HG03565 (cell line): ENCODE measurements around the gene GPR25.

Experiments used
- ATAC-seq: cut with Tn5 transposase; IDR thresholded peaks from one replicate; pipeline ENCODE4 v1.9.1; 2021; ENCODE audit warnings: mild to moderate bottlenecking, moderate library complexity; ENCODE audit not compliant: unreplicated experiment

The GPR25 gene, protein sequence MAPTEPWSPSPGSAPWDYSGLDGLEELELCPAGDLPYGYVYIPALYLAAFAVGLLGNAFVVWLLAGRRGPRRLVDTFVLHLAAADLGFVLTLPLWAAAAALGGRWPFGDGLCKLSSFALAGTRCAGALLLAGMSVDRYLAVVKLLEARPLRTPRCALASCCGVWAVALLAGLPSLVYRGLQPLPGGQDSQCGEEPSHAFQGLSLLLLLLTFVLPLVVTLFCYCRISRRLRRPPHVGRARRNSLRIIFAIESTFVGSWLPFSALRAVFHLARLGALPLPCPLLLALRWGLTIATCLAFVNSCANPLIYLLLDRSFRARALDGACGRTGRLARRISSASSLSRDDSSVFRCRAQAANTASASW

GRCh38 chr1:200872446-200873115 lies at the start of gene GPR25:
GPR25 (plus strand) TSS chr1:200872981; CDS start chr1:200873038, 57 bp downstream.
- no peak for ATAC-seq

DNA sequence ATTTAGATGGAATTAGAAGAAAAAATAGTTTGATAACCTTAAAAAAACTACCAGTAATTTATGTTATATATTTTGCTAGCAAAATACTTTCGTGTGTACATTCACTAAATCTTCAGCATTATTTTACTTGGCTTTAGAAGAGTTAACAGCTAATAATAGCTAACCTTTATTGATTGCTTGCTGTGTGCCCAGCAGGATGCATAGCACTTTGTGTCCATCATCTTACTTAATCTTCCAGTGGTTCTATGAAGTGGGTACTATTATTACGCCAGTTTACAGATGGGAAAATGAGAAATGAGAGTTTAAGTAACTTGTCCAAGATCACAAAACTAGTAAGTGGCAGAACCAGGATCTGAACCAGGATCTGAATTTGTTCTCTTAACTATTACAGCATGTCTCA lies 41.7 kb upstream of the GPR25 start:
- ATAC-seq = no peak

DNA sequence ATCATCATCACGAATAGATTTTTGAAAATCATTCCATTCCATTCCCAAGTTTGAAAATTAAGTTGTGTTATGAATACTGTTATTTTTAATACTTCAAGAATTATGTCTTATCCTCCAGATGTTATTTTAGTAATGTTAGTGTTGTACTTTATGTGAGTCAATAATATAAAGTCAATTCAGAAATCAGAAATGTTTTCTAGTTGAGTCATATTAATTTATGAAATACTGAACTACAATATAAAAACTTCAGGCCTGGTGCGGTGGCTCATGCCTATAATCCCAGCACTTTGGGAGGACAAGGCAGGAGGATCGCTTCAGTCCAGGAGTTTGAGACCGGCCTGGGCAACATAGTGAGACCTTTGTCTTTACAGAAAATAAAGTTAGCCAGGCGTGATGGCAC lies 38.4 kb upstream of the GPR25 start:
- no peak for ATAC-seq

- no peak for ATAC-seq
Measured at GRCh38 chr1:200836213-200836612, 36.6 kb upstream of the GPR25 start.

DNA sequence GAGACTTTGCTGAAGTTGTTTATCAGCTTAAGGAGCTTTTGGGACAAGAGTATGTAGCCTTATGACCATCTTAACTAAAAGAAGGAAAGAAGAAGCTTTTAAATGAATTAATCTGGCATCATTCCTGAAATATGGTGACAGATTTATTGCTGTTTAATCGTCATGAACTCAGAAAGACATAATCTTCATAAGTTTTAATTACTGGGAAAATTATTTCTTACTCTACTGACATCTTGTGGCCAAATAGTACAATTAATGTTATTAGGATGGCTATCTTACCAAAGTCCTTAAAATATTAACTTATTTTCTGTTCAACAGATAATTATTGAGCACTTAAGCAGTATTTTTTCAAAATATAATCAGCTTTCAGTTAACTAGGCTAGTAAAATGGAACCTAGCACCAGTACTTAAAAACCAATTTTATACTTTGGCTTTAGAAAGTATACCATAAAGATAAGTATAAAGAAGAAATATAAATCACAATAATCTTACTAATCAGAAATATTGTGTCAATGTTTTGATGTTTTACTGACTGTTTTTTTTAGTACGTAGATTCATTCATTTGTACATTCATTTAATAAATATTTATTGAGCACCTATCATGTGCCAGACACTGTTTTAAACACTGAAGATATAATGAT lies 34.7 kb upstream of the GPR25 start:
- ATAC-seq = no peak

DNA sequence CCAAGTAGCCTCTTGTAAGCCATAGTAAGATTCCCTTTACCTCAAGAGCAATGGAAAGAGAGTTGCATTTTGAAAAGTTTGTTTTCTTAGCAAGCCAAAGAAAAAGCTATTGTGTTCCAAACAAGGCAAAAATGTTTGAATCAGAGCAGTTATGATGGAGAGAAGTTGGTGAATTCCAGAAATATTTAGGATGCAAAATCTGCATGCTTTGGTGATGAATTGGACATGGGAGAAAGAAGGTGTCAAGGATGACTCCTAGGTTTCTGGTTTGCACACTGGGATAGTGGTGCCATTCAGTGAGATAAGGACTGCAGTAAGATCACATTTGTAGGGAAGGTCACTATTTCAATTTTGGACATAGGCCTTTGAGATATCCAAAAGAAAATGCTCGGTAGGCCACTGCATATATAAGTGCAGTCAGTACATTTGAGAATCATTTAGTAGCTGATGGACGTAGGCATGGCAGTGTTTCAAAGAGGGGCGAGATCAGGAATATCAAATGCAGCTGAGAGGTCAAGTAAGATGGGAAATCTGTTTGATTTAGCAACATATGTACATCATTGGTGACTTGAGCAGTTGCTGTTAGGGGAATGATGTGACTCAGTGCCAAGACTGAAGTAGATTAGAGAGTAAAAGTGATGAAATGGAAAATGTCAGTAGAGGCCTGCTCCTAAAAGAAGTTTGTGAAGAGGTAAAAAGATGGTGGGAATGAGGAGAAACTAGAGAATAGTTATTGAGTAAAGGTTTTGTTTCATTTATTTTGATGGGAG lies 33.9 kb upstream of the GPR25 start:
- no peak for ATAC-seq

GRCh38 chr1:200845360-200845759 lies 27.4 kb upstream of the GPR25 start:
- no peak for ATAC-seq

DNA sequence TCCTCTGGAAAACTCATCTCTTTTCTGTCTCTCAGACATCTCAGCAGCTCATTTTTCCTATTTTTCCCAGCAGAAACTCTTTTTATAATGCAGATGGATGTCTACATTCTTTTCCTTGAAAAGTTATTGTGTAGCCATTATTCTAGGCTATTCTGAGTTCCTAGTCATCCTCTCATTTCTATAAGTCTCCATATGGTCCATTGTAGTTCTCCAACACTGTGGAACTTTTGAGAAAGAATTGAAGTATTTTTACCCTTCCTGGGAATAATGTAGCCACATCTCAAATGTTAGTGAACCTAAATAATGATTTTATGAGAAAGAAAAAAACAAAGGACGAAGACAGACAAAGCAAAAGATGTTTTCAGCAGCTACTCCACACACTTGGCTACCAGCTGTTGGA lies 26.4 kb upstream of the GPR25 start:
- no peak for ATAC-seq

- no peak for ATAC-seq
Measured at GRCh38 chr1:200849430-200849829, 23.4 kb upstream of the GPR25 start.

GRCh38 chr1:200850554-200850953 lies 22.2 kb upstream of the GPR25 start:
- no peak for ATAC-seq

DNA sequence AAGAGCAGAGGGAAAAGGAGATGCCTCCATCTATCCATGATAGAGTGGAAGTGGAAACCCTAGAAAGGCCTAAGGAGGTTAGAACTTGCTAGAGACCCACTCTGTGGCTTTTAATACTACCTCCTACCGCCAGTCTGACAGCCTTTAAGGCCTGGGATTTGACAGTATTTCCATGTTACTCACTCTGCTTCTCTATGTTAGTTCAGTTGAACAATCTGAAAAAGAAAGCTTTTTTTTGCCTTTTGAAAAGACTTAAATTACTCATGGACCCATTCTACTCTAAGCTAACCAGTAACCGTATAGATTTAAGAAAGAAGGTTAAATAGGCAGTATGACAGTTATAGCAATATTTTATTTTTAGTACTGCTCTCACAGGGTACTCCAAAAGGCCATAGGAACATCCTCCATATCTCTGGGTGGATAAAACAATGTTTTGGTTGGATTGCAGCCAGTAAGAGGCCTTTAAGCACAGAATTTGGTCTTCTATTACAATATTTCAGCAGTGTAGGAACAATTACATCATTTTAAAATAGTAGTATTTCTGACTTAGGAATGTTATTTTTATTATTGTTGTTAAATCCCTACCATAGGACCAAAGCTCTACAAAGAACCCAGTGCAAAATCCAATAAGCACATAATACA lies 15.9 kb upstream of the GPR25 start:
- ATAC-seq = no peak

DNA sequence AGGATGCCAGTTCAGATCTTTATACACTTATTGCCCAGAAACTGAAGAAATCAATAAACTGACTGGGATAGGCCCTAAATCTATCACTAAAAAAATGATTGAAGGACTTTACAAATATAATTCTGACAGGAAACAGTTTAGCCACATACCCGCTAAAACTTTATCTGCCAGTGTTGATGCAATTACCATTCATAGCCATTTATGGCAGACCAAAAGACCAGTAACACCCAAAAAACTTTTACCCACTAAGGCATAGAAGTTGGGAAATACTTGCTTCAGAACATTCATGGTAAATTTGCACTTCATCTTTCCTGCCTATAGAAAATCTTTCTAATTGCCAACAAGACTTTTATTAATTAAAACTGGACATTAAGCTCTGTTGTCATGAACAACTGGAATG lies 15.0 kb upstream of the GPR25 start:
- ATAC-seq = no peak

- ATAC-seq = peak; percentile 29
Measured at GRCh38 chr1:200861937-200862647, 10.7 kb upstream of the GPR25 start.

DNA sequence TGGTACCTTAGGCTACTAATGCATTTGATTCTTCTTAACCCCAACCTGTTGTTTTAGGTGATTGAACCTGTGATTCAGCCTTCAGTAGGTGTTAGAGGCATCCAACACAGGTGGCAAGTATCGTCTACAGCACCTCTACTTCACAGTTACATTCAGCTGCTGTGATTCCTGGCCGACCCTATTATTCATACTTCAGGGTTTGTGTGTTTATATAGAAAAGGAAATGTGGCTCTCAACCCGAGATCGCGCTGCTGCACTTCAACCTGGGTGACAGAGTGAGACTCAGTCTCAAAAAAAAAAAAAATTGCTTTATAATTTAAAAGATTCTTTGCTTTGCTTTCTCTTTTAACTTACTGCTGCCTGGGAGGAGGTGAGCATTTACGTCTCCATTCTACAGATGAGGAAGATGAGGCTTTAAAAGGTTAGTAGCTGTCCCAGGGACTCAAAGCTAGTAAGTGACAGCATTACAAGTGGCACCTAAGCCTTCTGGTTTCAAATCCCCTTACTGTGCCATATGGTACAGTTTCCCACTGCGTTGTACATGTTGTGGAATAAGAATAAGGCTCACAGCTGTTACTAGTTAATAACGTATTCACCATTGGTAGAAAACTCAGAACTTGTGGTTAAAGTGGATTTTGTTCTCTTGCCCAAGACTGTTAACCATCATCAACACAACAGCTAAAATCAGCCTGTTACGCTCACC lies 9.9 kb upstream of the GPR25 start:
- ATAC-seq = no peak

GRCh38 chr1:200866116-200866515 lies 6.7 kb upstream of the GPR25 start:
- ATAC-seq = no peak

DNA sequence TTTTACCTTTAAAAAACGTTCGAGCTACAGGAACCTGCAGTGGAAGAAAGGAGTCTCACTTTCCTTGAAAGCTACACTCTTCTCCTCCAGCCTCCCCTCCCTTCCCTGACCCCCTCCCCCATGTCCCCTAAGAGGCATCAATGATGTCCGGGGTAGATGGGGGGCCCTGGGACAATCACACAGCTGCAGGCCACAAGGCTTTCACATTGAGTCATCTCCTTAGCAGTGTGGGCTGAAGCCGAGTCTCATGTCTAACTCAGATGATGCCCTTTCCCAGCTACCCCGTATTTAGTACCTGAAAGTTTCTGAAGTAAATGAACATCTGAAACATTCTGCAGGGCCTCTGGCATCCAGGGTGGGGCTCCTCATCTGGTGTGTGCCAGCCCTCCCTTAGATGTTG lies 6.3 kb upstream of the GPR25 start:
- peak; percentile 75 for ATAC-seq

- peak; percentile 9 for ATAC-seq
Measured at GRCh38 chr1:200867018-200867811, 5.6 kb upstream of the GPR25 start.

- no peak for ATAC-seq
Measured at GRCh38 chr1:200869376-200869752, 3.4 kb upstream of the GPR25 start.
